Tibial nerve (tissue), 4 donors: ENCODE data around the gene TMPRSS7. TPM values are rescaled to one million over a fixed set of nuclear protein-coding genes. Genes with fewer than 3 reads are reported as not detected.

Source experiments
- DNase-seq, 2 donors: peaks; one replicate each; pipeline ENCODE4 v3.0.0-alpha.2; 2019; ENCODE audit warnings: low spot score in 2 of 2
- H3K27ac ChIP-seq, 4 donors: fragments of 200-600 bp; sonication (generic) in 3 of 4; one replicate each; pipeline ENCODE4 v1.5.1; 2017 to 2019; ENCODE audit warnings: mild to moderate bottlenecking in 1 of 4
- H3K27me3 ChIP-seq, 2 donors: fragments of 200-600 bp; sonication (generic) in 1 of 2; one replicate each; pipeline versions ENCODE4 v1.5.1 to v1.6.0; 2017 to 2019
- H3K36me3 ChIP-seq, 3 donors: fragments of 200-600 bp; sonication (generic); one replicate each; pipeline ENCODE4 v1.5.1; 2018 to 2019
- H3K4me1 ChIP-seq, 4 donors: fragments of 200-600 bp; sonication (generic) in 3 of 4; one replicate each; pipeline ENCODE4 v1.5.1; 2017 to 2019
- H3K4me3 ChIP-seq, 4 donors: fragments of 200-600 bp; sonication (generic) in 3 of 4; one replicate each; pipeline ENCODE4 v1.5.1; 2017 to 2019; ENCODE audit warnings: mild to moderate bottlenecking in 1 of 4, moderate library complexity in 1 of 4
- H3K9me3 ChIP-seq, 4 donors: fragments of 200-600 bp; sonication (generic) in 3 of 4; one replicate each; pipeline ENCODE4 v1.5.1; 2017 to 2019
- CTCF ChIP-seq, 5 experiments: fragments of 200-600 bp in 3 of 5; fragments of 450-650 bp in 2 of 5; sonication (generic) in 3 of 5; IDR thresholded peaks; one replicate each; pipeline ENCODE4 v1.5.1; 2016 to 2019; ENCODE audit warnings: antibody characterized with exemption in 5 of 5, mild to moderate bottlenecking in 3 of 5, moderate library complexity in 2 of 5
- EP300 ChIP-seq, 2 donors: sonication (generic); formaldehyde crosslinking; IDR thresholded peaks; one replicate each; pipeline ENCODE4 v1.6.1; 2017; ENCODE audit warnings: antibody characterized with exemption in 2 of 2, mild to moderate bottlenecking in 1 of 2
- POLR2A ChIP-seq, 2 donors: fragments of 450-650 bp; IDR thresholded peaks; one replicate each; pipeline ENCODE4 v1.6.1; 2017; ENCODE audit warnings: antibody characterized with exemption in 2 of 2, mild to moderate bottlenecking in 2 of 2, moderate library complexity in 2 of 2
- WGBS, 2 donors: methylation state at CpG; one replicate each; pipeline ENCODE4 v1.1.5; 2018; 5-methylcytosine and 5-hydroxymethylcytosine counted together
- small RNA-seq: library from RNA; depleted of rRNA; stranded (forward); fragments of <200 nt; gene quantifications from one replicate; pipeline ENCODE3, GENCODE V24; 2016
- total RNA-seq, 4 donors: library from RNA; depleted of rRNA; stranded (reverse); fragments of >200 nt; gene quantifications; one replicate each; pipeline ENCODE4 v1.1.0, GENCODE V29; 2016

Gene TMPRSS7
- total RNA-seq, 4 donors from 2014 or later, result not detected

- Histone ChIP-seq H3K4me1 (peaks cover 0 to 19% (median 5%) of the 10 kb centered on the region in 4 donors), H3K27ac (no peak overlapping the region), H3K9me3 (no peaks in the 10 kb centered on the region), H3K4me3 (no peak overlapping the region), H3K36me3 (no peaks in the 10 kb centered on the region), H3K27me3 (no peaks in the 10 kb centered on the region)
- 89 to 94% methylated on average over 3 of the region's 3 CpGs for WGBS, 2 donors
- TF ChIP-seq EP300 (IDR thresholded peaks at IDR 0.05) (no peak), POLR2A (IDR thresholded peaks at IDR 0.05) (no peak), CTCF (IDR thresholded peaks at IDR 0.05) (no peak)
- no peak for DNase-seq
Observed at GRCh38 chr3:112130638-112130993, 96.1 kb downstream of the TMPRSS7 start.

Small RNA genes lying within 50 kb of the gene (small RNA-seq; reads per million reads assigned to genes)
- not detected for gene MIR567

Other genes with a start within 250 kb of the TMPRSS7 start
- 100 to 1,000 TPM in 1 of 4 donors, 10 to 100 TPM in 3; 81.6 to 171 (median 88.2) TPM for gene PHLDB2, start 175.5 kb upstream of the TMPRSS7 start, total RNA-seq
- 10 to 100 TPM; 11.7 to 28.8 (median 19.4) TPM for gene ABHD10, start 55.7 kb upstream of the TMPRSS7 start, total RNA-seq
- 1 to 10 TPM in 1 of 4 donors, not detected in 3; 3.1 TPM for gene TAGLN3, start 35.8 kb upstream of the TMPRSS7 start, total RNA-seq
- 1 to 10 TPM in 3 of 4 donors, under 1 TPM in 1; 0.98 to 8.5 (median 5.6) TPM for gene C3orf52, start 51.7 kb downstream of the TMPRSS7 start, total RNA-seq
- gene GCSAM, start 98.5 kb downstream of the TMPRSS7 start, total RNA-seq, result 1 to 10 TPM in 1 of 4 donors, under 1 TPM in 1, not detected in 2; under 0.01 to 2.0 TPM